HCT116 (cell line): ENCODE results near the gene EEFSEC.

Source experiments
- CEBPB ChIP-seq: IDR thresholded peaks from 2 replicates; pipeline ENCODE4 v1.6.1; 2012; ENCODE audit warnings: low read depth
- CTCF ChIP-seq, 3 experiments: fragments of 200-600 bp in 1 of 3; sonication (generic) in 1 of 3; IDR thresholded peaks in 2 of 3; conservative IDR thresholded peaks in 1 of 3; 2 replicates each; pipeline ENCODE4 v1.5.1; 2012 to 2017; ENCODE audit warnings: low read depth in 2 of 3, low read length in 2 of 3, antibody characterized with exemption in 1 of 3, borderline replicate concordance in 1 of 3, control low read depth in 1 of 3, mild to moderate bottlenecking in 1 of 3, mixed read lengths in 1 of 3, mixed run types in 1 of 3, moderate library complexity in 1 of 3; ENCODE audit not compliant: insufficient read depth in 1 of 3
- JUND ChIP-seq: IDR thresholded peaks from 2 replicates; pipeline ENCODE4 v1.6.1; 2012
- MAX ChIP-seq: IDR thresholded peaks from 2 replicates; pipeline ENCODE4 v1.6.1; 2012
- POLR2A ChIP-seq: IDR thresholded peaks from 2 replicates; pipeline ENCODE4 v1.7.0; 2011; ENCODE audit warnings: borderline replicate concordance; ENCODE audit not compliant: insufficient read depth, insufficient read length; ENCODE audit errors: extremely low read depth
- POLR2AphosphoS5 ChIP-seq: IDR thresholded peaks from 2 replicates; pipeline ENCODE4 v1.6.1; 2011; ENCODE audit warnings: mild to moderate bottlenecking, low read depth, low read length, moderate library complexity

- TF ChIP-seq POLR2A (no peak), MAX (no peak), CEBPB (no peak), CTCF (IDR thresholded peaks at IDR 0.05 in 2 of 3, conservative IDR thresholded peaks at IDR 0.05 in 1 of 3; ENCODE audit: borderline replicate concordance in 1 of 3, insufficient read depth in 1 of 3, low read depth in 2 of 3, low read length in 2 of 3) (no peak), JUND (no peak), POLR2AphosphoS5 (no peak)
Observed at GRCh38 chr3:128348075-128348474, 194.8 kb downstream of the EEFSEC start.
